Right lobe of liver (tissue), 6 donors: ENCODE measurements around the gene MRPL53. TPM values are rescaled to one million over a fixed set of nuclear protein-coding genes. Genes with fewer than 3 reads are reported as not detected.

Experiments
- ATAC-seq, 4 donors: fragments of 200-7000 bp; cut with Tn5 transposase; one replicate each; pipeline ENCODE4 v1.9.1; 2020; ENCODE audit warnings: mild to moderate bottlenecking in 4 of 4, moderate library complexity in 4 of 4
- DNase-seq, 3 donors: peaks; one replicate each; pipeline ENCODE4 v3.0.0-alpha.2; 2020
- H3K27ac ChIP-seq, 3 donors: fragments of 200-600 bp; one replicate each; pipeline ENCODE4 v1.8.0; 2022
- H3K27me3 ChIP-seq, 2 donors: fragments of 200-600 bp; one replicate each; pipeline ENCODE4 v1.8.0; 2022
- H3K36me3 ChIP-seq, 4 donors: fragments of 200-600 bp; sonication (generic) in 1 of 4; one replicate each; pipeline versions ENCODE4 v1.5.1 to v1.8.0; 2017 to 2022; ENCODE audit warnings: control low read depth in 1 of 4
- H3K4me1 ChIP-seq, 4 donors: fragments of 200-600 bp; sonication (generic) in 1 of 4; one replicate each; pipeline versions ENCODE4 v1.5.1 to v1.8.0; 2017 to 2022; ENCODE audit warnings: control low read depth in 1 of 4
- H3K4me3 ChIP-seq, 3 donors: fragments of 200-600 bp; one replicate each; pipeline ENCODE4 v1.8.0; 2022
- H3K9me3 ChIP-seq, 4 donors: fragments of 200-600 bp; sonication (generic) in 1 of 4; one replicate each; pipeline versions ENCODE4 v1.5.1 to v1.8.0; 2017 to 2022; ENCODE audit warnings: control low read depth in 1 of 4
- POLR2A ChIP-seq: fragments of 450-650 bp; IDR thresholded peaks from one replicate; pipeline ENCODE4 v1.6.1; 2017; ENCODE audit warnings: antibody characterized with exemption, mild to moderate bottlenecking
- WGBS: methylation state at CpG from one replicate; pipeline ENCODE4 v1.1.6; 2018; ENCODE audit warnings: low coverage, low lambda C conversion rate; ENCODE audit not compliant: insufficient coverage; ENCODE audit errors: missing lambda C conversion rate; 5-methylcytosine and 5-hydroxymethylcytosine counted together
- intact Hi-C, 2 donors: fragments of 100-400 bp; cut with DNase I; formaldehyde crosslinking; loops; one replicate each; pipeline versions ENCODE4 v1.11.2 to v1.14.1; 2022
- total RNA-seq, 6 experiments: library from RNA; depleted of rRNA in 2 of 6; stranded (reverse); fragments of >200 nt in 2 of 6; fragmentation: NEBNext Ultra II Directional in 3 of 6; extraction: Animal tissue kit (Norgen Biotek cat#: 25700) in 3 of 6; gene quantifications; one replicate each; pipeline versions ENCODE4 v1.1.0 to v1.2.4, GENCODE V29; 2016 to 2023
- TF ChIP-seq, protein P1 (sequence below), 4 donors: fragments of 200-600 bp in 3 of 4; fragments of 450-650 bp in 1 of 4; IDR thresholded peaks; one replicate each; pipeline versions ENCODE4 v1.5.1 to v1.8.0; 2016 to 2022; ENCODE audit warnings: antibody characterized with exemption in 4 of 4, mild to moderate bottlenecking in 2 of 4
- donor health status: DM: no; HTN: yes; CAD: no.
- donor health status: DM: no; HTN: no; CAD: no.
- donor health status: DM: no; HTN: no; CAD: no.
- donor health status: DM: no; HTN: yes; CAD: no.
- donor health status: DM: no; HTN: yes; CAD: no.

Gene MRPL53
- total RNA-seq, 6 experiments from 2014 or later, result 10.7 to 51.9 (median 42.6) TPM

DNA sequence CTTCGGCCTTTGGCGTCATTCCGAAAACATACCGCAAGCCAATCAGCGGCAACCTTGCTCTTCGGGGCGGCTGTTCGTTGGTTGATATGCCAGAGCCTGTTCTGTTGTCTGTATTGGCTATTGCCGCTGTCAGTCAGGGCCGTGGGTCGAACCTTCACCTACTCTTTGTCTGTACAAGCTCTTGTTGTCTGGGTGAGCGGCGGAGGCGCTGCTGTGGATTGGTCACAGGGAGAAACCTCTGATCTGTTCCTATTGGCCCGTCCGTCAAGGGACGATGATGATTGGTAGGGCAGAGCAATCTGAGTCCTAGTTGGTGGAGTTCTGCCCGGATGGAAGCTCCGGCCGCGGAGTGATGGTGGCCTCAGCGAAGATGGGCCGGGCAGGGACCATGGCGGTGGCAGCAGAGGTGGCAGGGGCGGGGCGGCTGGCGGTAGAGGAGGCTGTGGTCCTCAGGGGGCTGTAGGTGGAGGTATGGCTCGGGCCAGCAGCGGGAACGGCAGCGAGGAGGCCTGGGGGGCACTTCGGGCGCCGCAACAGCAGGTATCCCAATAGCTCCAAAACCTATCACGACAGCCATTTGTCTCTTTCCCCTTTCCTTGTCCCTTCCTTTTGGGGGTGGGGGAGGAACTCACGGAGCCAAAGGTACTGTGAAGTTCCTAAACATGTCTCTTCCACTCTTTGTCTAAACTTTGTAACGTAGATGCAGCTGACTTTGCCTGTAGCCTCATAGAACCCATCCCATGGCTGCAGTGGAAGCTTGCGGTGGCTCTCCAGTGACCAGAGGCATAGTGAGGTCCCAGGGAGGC, 14.1 kb downstream of the MRPL53 start, which contains the start of gene WBP1:
WBP1 (plus strand) TSS at position 307 of the 806 bp plus-strand sequence; CDS start at position 472, 165 bp downstream.
- WGBS, result 0% methylated on average over 16 of the region's 38 CpGs
- no peaks in the 10 kb centered on the region for H3K27me3 ChIP-seq
- H3K27ac ChIP-seq, result peak within 1 kb of the TSS; percentile 93 to 97 (median 94)
- ATAC-seq, result peak; percentile 82 to 94 (median 88)
- no peaks in the 10 kb centered on the region for H3K9me3 ChIP-seq
- peak; percentile 98 to 100 (median 100) for DNase-seq
- H3K36me3 ChIP-seq, result peaks cover 0 to 11% (median 0%) of the 10 kb centered on the region in 4 donors
- H3K4me3 ChIP-seq, result peak within 1 kb of the TSS; percentile 58 to 76 (median 63)
- peak; percentile 49 for TF ChIP-seq POLR2A
- TF ChIP-seq, protein P1, sequence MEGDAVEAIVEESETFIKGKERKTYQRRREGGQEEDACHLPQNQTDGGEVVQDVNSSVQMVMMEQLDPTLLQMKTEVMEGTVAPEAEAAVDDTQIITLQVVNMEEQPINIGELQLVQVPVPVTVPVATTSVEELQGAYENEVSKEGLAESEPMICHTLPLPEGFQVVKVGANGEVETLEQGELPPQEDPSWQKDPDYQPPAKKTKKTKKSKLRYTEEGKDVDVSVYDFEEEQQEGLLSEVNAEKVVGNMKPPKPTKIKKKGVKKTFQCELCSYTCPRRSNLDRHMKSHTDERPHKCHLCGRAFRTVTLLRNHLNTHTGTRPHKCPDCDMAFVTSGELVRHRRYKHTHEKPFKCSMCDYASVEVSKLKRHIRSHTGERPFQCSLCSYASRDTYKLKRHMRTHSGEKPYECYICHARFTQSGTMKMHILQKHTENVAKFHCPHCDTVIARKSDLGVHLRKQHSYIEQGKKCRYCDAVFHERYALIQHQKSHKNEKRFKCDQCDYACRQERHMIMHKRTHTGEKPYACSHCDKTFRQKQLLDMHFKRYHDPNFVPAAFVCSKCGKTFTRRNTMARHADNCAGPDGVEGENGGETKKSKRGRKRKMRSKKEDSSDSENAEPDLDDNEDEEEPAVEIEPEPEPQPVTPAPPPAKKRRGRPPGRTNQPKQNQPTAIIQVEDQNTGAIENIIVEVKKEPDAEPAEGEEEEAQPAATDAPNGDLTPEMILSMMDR (IDR thresholded peaks at IDR 0.05), result no peak
- H3K4me1 ChIP-seq, result peaks cover 0 to 22% (median 4%) of the 10 kb centered on the region in 4 donors
- intact Hi-C loops, result no loop called here

DNA sequence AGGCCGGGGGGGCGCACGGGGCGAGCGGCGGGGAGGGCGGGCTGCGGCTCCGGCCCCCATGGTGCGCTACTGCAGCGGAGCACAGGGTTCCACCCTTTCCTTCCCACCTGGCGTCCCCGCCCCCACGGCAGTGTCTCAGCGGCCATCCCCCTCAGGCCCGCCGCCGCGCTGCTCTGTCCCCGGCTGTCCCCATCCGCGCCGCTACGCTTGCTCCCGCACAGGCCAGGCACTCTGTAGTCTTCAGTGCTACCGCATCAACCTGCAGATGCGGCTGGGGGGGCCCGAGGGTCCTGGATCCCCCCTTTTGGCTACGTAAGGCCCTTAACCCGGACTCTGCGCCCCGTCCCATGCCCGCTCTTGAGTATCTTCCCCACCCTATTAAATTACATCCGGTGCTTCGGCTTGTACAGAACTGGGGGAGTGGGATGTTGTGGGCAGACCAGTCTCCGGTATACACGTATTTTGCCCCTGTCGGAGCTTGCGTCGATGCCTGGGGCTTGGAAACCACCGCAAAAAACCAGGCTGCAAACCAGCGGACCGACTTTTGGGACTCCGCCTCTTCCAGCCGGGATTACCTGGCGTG, 14.8 kb downstream of the MRPL53 start:
- peak overlapping the region; percentile 47 to 76 (median 58) for H3K4me3 ChIP-seq
- no peaks in the 10 kb centered on the region for H3K27me3 ChIP-seq
- intact Hi-C loops, result no loop called here
- TF ChIP-seq, protein P1 (IDR thresholded peaks at IDR 0.05), result no peak
- TF ChIP-seq POLR2A, result peak; percentile 88
- peak overlapping the region; percentile 93 to 97 (median 94) for H3K27ac ChIP-seq
- 0% methylated on average over 16 of the region's 46 CpGs for WGBS
- H3K9me3 ChIP-seq, result no peaks in the 10 kb centered on the region
- peaks cover 0 to 4% (median 0%) of the 10 kb centered on the region in 4 donors for H3K36me3 ChIP-seq
- DNase-seq (peak; percentile 83 to 86 (median 85)), ATAC-seq (peak; percentile 50 to 63 (median 55))
- peaks cover 0 to 22% (median 4%) of the 10 kb centered on the region in 4 donors for H3K4me1 ChIP-seq

DNA sequence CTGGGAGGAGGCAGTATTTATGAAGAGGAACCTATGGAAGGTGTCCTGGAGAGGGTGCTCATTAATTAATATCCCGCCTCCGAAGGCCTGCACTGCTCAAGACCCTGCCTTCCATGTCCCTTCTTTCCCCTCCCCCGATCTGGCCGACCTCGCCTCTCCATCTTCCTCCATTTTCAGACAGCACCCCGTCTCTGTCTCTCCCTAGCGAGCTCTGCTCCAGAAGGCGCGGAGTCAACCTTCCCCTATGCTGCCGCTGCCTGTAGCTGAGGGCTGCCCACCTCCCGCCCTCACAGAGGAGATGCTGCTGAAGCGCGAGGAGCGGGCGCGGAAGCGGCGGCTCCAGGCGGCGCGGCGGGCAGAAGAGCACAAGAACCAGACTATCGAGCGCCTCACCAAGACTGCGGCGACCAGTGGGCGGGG, 15.3 kb downstream of the MRPL53 start:
- H3K27ac ChIP-seq, result peak overlapping the region; percentile 93 to 97 (median 94)
- no peak for DNase-seq
- no peaks in the 10 kb centered on the region for H3K27me3 ChIP-seq
- peak overlapping the region; percentile 47 to 76 (median 58) for H3K4me3 ChIP-seq
- intact Hi-C loops, result no loop called here
- no peak for ATAC-seq
- no peaks in the 10 kb centered on the region for H3K9me3 ChIP-seq
- peaks cover 0 to 22% (median 4%) of the 10 kb centered on the region in 4 donors for H3K4me1 ChIP-seq
- TF ChIP-seq, protein P1 (IDR thresholded peaks at IDR 0.05), result no peak
- TF ChIP-seq POLR2A, result no peak
- no peaks in the 10 kb centered on the region for H3K36me3 ChIP-seq
- WGBS, result 0% methylated on average over 11 of the region's 27 CpGs

DNA sequence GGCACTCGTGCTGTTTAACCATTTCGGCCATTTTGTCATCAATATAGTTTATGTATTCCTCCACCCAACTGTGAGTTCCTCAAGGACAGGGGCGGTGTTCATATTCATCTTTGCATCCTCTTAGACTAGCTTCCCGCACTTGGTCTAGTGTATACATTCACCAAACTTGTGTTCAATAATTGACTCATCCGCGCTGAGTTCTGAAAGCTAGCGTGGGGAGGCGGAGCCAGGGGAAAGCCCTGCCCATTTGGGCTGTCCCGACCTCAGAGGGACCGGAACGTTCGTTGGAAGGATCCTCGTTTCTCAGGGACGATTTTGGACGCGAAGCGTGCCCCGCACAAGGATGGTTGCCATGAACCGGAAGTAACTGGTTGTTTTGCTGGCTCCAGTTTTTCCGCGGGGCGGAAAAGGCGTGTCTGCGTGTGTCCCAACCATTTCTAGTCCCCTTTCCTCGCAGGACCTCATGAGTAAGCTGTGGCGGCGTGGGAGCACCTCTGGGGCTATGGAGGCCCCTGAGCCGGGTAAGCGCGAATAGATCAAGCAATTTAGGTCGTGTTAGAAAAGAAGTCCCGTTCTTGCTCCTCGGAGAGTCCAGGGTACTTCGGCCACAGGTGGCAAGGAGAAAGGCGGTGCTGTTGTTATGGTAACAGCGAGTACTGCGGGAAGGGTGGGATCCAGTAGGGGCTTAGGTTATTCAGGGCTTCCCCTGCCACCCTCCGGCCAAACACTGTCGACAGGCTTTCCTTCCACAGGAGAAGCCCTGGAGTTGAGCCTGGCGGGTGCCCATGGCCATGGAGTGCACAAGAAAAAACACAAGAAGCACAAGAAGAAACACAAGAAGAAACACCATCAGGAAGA, 17.6 kb downstream of the MRPL53 start, which contains the start of gene INO80B:
INO80B (plus strand) TSS at position 434 of the 858 bp plus-strand sequence; CDS start at position 464, 30 bp downstream.
- DNase-seq (peak; percentile 92 to 96 (median 96)), ATAC-seq (peak; percentile 76 to 77 (median 77))
- H3K4me1 ChIP-seq, result peaks cover 0 to 22% (median 4%) of the 10 kb centered on the region in 4 donors
- peak within 1 kb of the TSS; percentile 62 to 82 (median 73) for H3K4me3 ChIP-seq
- no peaks in the 10 kb centered on the region for H3K36me3 ChIP-seq
- H3K27ac ChIP-seq, result peak within 1 kb of the TSS in 2 of 3 donors; percentile 44 to 50
- no peak for TF ChIP-seq POLR2A
- TF ChIP-seq, protein P1 (IDR thresholded peaks at IDR 0.05), result no peak
- under 1% methylated on average over 40 of the region's 40 CpGs for WGBS
- no peaks in the 10 kb centered on the region for H3K9me3 ChIP-seq
- intact Hi-C loops, result no loop called here
- no peaks in the 10 kb centered on the region for H3K27me3 ChIP-seq
